ENCODE data around the gene ITSN1. TPM values are rescaled to one million over a fixed set of nuclear protein-coding genes. Genes with fewer than 3 reads are reported as not detected.

ITSN1 gene
- total RNA-seq, 2 donors from 2014 or later = 15.0 to 47.5 TPM

DNA sequence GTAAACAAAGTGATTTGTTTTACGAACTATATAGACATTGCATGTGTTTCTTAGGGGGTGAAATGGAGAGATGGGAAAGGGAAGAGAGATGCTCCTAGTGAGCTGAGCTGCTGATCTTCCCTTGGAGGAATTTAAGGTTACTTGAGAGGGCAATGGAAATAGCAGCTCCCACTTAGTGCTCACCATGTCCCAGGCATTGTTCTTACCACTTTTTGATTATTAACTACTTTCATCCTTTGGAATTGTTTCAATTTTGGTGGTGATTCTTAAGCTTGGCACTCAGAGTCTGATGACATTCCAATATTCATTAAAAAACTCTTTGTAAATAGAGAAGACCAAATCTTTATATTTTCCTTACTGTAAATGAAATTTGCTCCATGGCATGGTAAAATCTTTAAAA lies 124.9 kb downstream of the ITSN1 start:
- DNase-seq (no peak), ATAC-seq (no peak)
- no peak overlapping the region for H3K4me3 ChIP-seq
- no peaks in the 10 kb centered on the region for H3K4me1 ChIP-seq
- 84 to 88% methylated on average over 1 of the region's 1 CpG for WGBS, 2 donors
- peaks cover 0 to 6% of the 10 kb centered on the region in 2 donors for H3K36me3 ChIP-seq (replicated peaks in 1 of 2; ENCODE audit: insufficient read depth in 1 of 2, low read depth in 2 of 2)
- no peaks in the 10 kb centered on the region for H3K9me3 ChIP-seq
- TF ChIP-seq POLR2A (IDR thresholded peaks at IDR 0.05) = no peak
- no peak for TF ChIP-seq CTCF (IDR thresholded peaks at IDR 0.05)
- intact Hi-C loops (cut with DNase I) = no loop called here
- no peak overlapping the region for H3K27ac ChIP-seq
- H3K27me3 ChIP-seq = no peaks in the 10 kb centered on the region

DNA sequence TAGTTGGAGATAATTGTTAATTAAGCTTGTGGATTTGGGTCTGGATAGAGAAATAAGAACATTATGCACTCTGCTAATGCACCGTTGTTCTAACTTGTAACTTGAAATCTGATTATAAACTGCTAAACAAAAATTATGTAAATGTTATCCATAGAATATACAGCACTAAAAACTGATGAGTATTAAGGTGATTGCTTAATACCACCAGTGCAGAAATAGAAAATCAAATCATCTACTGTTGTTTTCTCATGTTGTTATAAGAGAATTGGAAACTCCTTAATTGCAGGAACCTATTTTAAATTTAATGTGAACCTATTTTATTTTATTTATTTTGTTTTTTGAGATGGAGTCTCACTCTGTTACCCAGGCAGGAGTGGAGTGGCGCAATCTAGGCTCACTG lies 125.7 kb downstream of the ITSN1 start:
- no peak for TF ChIP-seq CTCF (IDR thresholded peaks at IDR 0.05)
- no peak for TF ChIP-seq POLR2A (IDR thresholded peaks at IDR 0.05)
- Histone ChIP-seq H3K4me3 (no peak overlapping the region), H3K4me1 (no peaks in the 10 kb centered on the region), H3K9me3 (no peaks in the 10 kb centered on the region), H3K27ac (no peak overlapping the region), H3K27me3 (no peaks in the 10 kb centered on the region), H3K36me3 (replicated peaks in 1 of 2; ENCODE audit: insufficient read depth in 1 of 2, low read depth in 2 of 2) (peaks cover 0 to 6% of the 10 kb centered on the region in 2 donors)
- WGBS, 2 donors = 90 to 94% methylated on average over 2 of the region's 2 CpGs
- intact Hi-C loops (cut with DNase I) = no loop called here
- no peak for DNase-seq
- no peak for ATAC-seq

- ATAC-seq (no peak), DNase-seq (no peak)
- Histone ChIP-seq H3K4me1 (no peaks in the 10 kb centered on the region), H3K4me3 (no peak overlapping the region), H3K36me3 (replicated peaks in 1 of 2; ENCODE audit: insufficient read depth in 1 of 2, low read depth in 2 of 2) (peaks cover 0 to 6% of the 10 kb centered on the region in 2 donors), H3K27ac (no peak overlapping the region), H3K27me3 (no peaks in the 10 kb centered on the region), H3K9me3 (no peaks in the 10 kb centered on the region)
- TF ChIP-seq CTCF (IDR thresholded peaks at IDR 0.05) (no peak), POLR2A (IDR thresholded peaks at IDR 0.05) (no peak)
- intact Hi-C loops (cut with DNase I) = no loop called here
- WGBS, 2 donors = 61 to 69% methylated on average over 1 of the region's 1 CpG
Measured at GRCh38 chr21:33769057-33769456, 126.8 kb downstream of the ITSN1 start.

- peaks cover 0 to 6% of the 10 kb centered on the region in 2 donors for H3K36me3 ChIP-seq (replicated peaks in 1 of 2; ENCODE audit: insufficient read depth in 1 of 2, low read depth in 2 of 2)
- intact Hi-C loops (cut with DNase I) = no loop called here
- 91 to 96% methylated on average over 3 of the region's 3 CpGs for WGBS, 2 donors
- ATAC-seq = no peak
- H3K27ac ChIP-seq = no peak overlapping the region
- no peak for DNase-seq
- TF ChIP-seq POLR2A (IDR thresholded peaks at IDR 0.05) (no peak), CTCF (IDR thresholded peaks at IDR 0.05) (no peak)
- no peak overlapping the region for H3K4me3 ChIP-seq
- no peaks in the 10 kb centered on the region for H3K4me1 ChIP-seq
- H3K27me3 ChIP-seq = no peaks in the 10 kb centered on the region
- no peaks in the 10 kb centered on the region for H3K9me3 ChIP-seq
Measured at GRCh38 chr21:33770542-33770941, 128.2 kb downstream of the ITSN1 start.

DNA sequence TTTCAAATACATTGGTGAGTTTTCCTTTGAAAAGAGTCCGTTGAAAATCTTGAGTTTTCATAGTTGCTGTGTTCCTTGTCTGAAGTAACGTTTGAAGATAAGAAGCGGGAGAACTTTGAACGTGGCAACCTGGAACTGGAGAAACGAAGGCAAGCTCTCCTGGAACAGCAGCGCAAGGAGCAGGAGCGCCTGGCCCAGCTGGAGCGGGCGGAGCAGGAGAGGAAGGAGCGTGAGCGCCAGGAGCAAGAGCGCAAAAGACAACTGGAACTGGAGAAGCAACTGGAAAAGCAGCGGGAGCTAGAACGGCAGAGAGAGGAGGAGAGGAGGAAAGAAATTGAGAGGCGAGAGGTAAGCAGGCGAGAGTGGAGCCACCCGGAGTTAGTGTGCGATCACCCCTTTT lies 129.7 kb downstream of the ITSN1 start:
- Histone ChIP-seq H3K36me3 (replicated peaks in 1 of 2; ENCODE audit: insufficient read depth in 1 of 2, low read depth in 2 of 2) (peaks cover 0 to 2% of the 10 kb centered on the region in 2 donors), H3K4me1 (no peaks in the 10 kb centered on the region), H3K4me3 (no peak overlapping the region), H3K27ac (no peak overlapping the region), H3K27me3 (no peaks in the 10 kb centered on the region), H3K9me3 (no peaks in the 10 kb centered on the region)
- DNase-seq (no peak), ATAC-seq (no peak)
- 90 to 92% methylated on average over 18 of the region's 18 CpGs for WGBS, 2 donors
- intact Hi-C loops (cut with DNase I) = no loop called here
- TF ChIP-seq POLR2A (IDR thresholded peaks at IDR 0.05) (no peak), CTCF (IDR thresholded peaks at IDR 0.05) (no peak)

Measured in body of pancreas (tissue), 4 donors.